DOHH2 (cell line): ENCODE results near the gene TEX35.

Experiments
- H3F3A ChIP-seq: fragments of 200-600 bp; sonication (generic), shearing (Covaris generic); 2 replicates; pipeline ENCODE4 v1.6.0; 2016; ENCODE audit warnings: antibody characterized with exemption, mild to moderate bottlenecking; ENCODE audit not compliant: control insufficient read depth, insufficient read depth
- H3K27ac ChIP-seq: fragments of 200-600 bp; sonication (generic); 2 replicates; pipeline ENCODE4 v1.5.1; 2014; ENCODE audit warnings: low read depth, mild to moderate bottlenecking, low read length, moderate library complexity
- H3K27me3 ChIP-seq: fragments of 200-600 bp; sonication (generic); 2 replicates; pipeline ENCODE4 v1.6.1; 2014; ENCODE audit warnings: mild to moderate bottlenecking, low read length, mixed read lengths; ENCODE audit not compliant: control insufficient read depth
- H3K36me3 ChIP-seq: fragments of 200-600 bp; sonication (generic); 2 replicates; pipeline ENCODE4 v1.6.1; 2014; ENCODE audit warnings: mild to moderate bottlenecking, low read length, moderate library complexity, mixed read lengths; ENCODE audit not compliant: control insufficient read depth
- H3K4me1 ChIP-seq: fragments of 200-600 bp; sonication (generic); 2 replicates; pipeline ENCODE4 v1.6.1; 2014; ENCODE audit warnings: mild to moderate bottlenecking, low read length, mixed read lengths; ENCODE audit not compliant: control insufficient read depth
- H3K4me2 ChIP-seq: fragments of 200-600 bp; sonication (generic); 2 replicates; pipeline ENCODE4 v1.6.0; 2014; ENCODE audit warnings: mild to moderate bottlenecking, low read length, moderate library complexity
- H3K4me3 ChIP-seq: fragments of 200-600 bp; sonication (generic); 2 replicates; pipeline ENCODE4 v1.5.1; 2014; ENCODE audit warnings: mild to moderate bottlenecking, low read length, mixed read lengths
- H3K79me2 ChIP-seq: fragments of 200-600 bp; sonication (generic); 2 replicates; pipeline ENCODE4 v1.6.1; 2014; ENCODE audit warnings: mild to moderate bottlenecking, low read length, mixed read lengths; ENCODE audit not compliant: control insufficient read depth
- H3K9me2 ChIP-seq: fragments of 200-600 bp; sonication (generic); replicated peaks from 2 replicates; pipeline ENCODE4 v1.6.1; 2014; ENCODE audit warnings: mild to moderate bottlenecking, low read length, mixed read lengths; ENCODE audit not compliant: control insufficient read depth
- H3K9me3 ChIP-seq: fragments of 200-600 bp; sonication (generic); 2 replicates; pipeline ENCODE4 v1.6.1; 2014; ENCODE audit warnings: antibody characterized with exemption, low read length, mixed read lengths; ENCODE audit not compliant: control insufficient read depth, insufficient read depth
- H4K20me1 ChIP-seq: fragments of 200-600 bp; sonication (generic); 2 replicates; pipeline ENCODE4 v1.6.0; 2014; ENCODE audit warnings: low read depth, mild to moderate bottlenecking, antibody characterized with exemption, low read length, moderate library complexity; ENCODE audit not compliant: control insufficient read depth, insufficient read depth
- CTCF ChIP-seq: fragments of 200-600 bp; sonication (generic); IDR thresholded peaks from one replicate; pipeline ENCODE4 v1.5.1; 2014; ENCODE audit warnings: antibody characterized with exemption, mild to moderate bottlenecking, low read depth, low read length; ENCODE audit not compliant: poor library complexity, severe bottlenecking
- EZH2phosphoT487 ChIP-seq: fragments of 200-600 bp; sonication (generic); IDR thresholded peaks from 2 replicates; pipeline ENCODE4 v1.6.1; 2017; ENCODE audit warnings: borderline replicate concordance, mild to moderate bottlenecking, antibody characterized with exemption, low read length, moderate library complexity, mixed read lengths

TEX35 gene

GRCh38 chr1:178537382-178538090, 24.6 kb downstream of the TEX35 start:
- H3K4me2 ChIP-seq: no peak overlapping the region
- H3K4me1 ChIP-seq: peaks cover 13% of the 10 kb centered on the region
- no peaks in the 10 kb centered on the region for H3K79me2 ChIP-seq
- H3K36me3 ChIP-seq: no peaks in the 10 kb centered on the region
- TF ChIP-seq EZH2phosphoT487 (no peak), CTCF (no peak)
- H3K4me3 ChIP-seq: no peak overlapping the region
- H3K9me3 ChIP-seq: no peaks in the 10 kb centered on the region
- H3K27ac ChIP-seq: no peak overlapping the region
- H4K20me1 ChIP-seq: no peaks in the 10 kb centered on the region
- no peaks in the 10 kb centered on the region for H3K9me2 ChIP-seq
- H3F3A ChIP-seq: no peaks in the 10 kb centered on the region; the same call in 1 of the 2 replicates
- H3K27me3 ChIP-seq: no peaks in the 10 kb centered on the region

GRCh38 chr1:178538192-178538916, 25.4 kb downstream of the TEX35 start:
- Histone ChIP-seq H3K27me3 (no peaks in the 10 kb centered on the region), H3K9me3 (no peaks in the 10 kb centered on the region), H3K36me3 (peaks cover 6% of the 10 kb centered on the region; the same call in 1 of the 2 replicates), H3K4me2 (no peak overlapping the region), H3K4me3 (no peak overlapping the region), H3K9me2 (no peaks in the 10 kb centered on the region), H3K79me2 (peaks cover 6% of the 10 kb centered on the region), H4K20me1 (no peaks in the 10 kb centered on the region), H3K4me1 (peaks cover 15% of the 10 kb centered on the region), H3K27ac (no peak overlapping the region), H3F3A (no peaks in the 10 kb centered on the region; the same call in 1 of the 2 replicates)
- no peak for TF ChIP-seq CTCF
- TF ChIP-seq EZH2phosphoT487: no peak

GRCh38 chr1:178539291-178539690, 26.4 kb downstream of the TEX35 start:
- H3K36me3 ChIP-seq: peaks cover 8% of the 10 kb centered on the region
- H3K4me2 ChIP-seq: no peak overlapping the region
- H3K9me3 ChIP-seq: no peaks in the 10 kb centered on the region
- no peaks in the 10 kb centered on the region; the same call in 1 of the 2 replicates for H3F3A ChIP-seq
- H3K4me3 ChIP-seq: no peak overlapping the region
- H3K9me2 ChIP-seq: no peaks in the 10 kb centered on the region
- no peaks in the 10 kb centered on the region for H4K20me1 ChIP-seq
- peaks cover 24% of the 10 kb centered on the region for H3K4me1 ChIP-seq
- TF ChIP-seq EZH2phosphoT487: no peak
- TF ChIP-seq CTCF: no peak
- peaks cover 15% of the 10 kb centered on the region for H3K79me2 ChIP-seq
- H3K27ac ChIP-seq: no peak overlapping the region
- no peaks in the 10 kb centered on the region for H3K27me3 ChIP-seq
